Heart left ventricle (tissue), 13 donors: ENCODE data around the gene GALNTL6.

ENCODE experiments used
- POLR2A ChIP-seq, 2 donors: fragments of 450-650 bp; IDR thresholded peaks; one replicate each; pipeline ENCODE4 v1.6.1; 2017; ENCODE audit warnings: antibody characterized with exemption in 2 of 2, mild to moderate bottlenecking in 2 of 2, moderate library complexity in 2 of 2
- TF ChIP-seq, protein P1 (sequence below), 12 donors: fragments of 200-600 bp; sonication (generic) in 4 of 12; IDR thresholded peaks; one replicate each; pipeline versions ENCODE4 v1.5.0 to v1.8.0; 2018 to 2022; ENCODE audit warnings: antibody characterized with exemption in 12 of 12, mild to moderate bottlenecking in 5 of 12
- donor health status: ischemic (EF 13 %, LVEDD 7.1; RV severe dilation, severe dysfunction).
- donor health status: DM: no; HTN: yes; CAD: no.
- donor health status: DM: no; HTN: no; CAD: no.
- donor health status: ischemic (EF 25% LVEDD 6.9; RV normal size, moderate dysfunction).
- donor health status: ischemic (EF 25% LVEDD 5.7; RV mildly dilated, moderate dysfunction).
- donor health status: ischemic (EF 35%, LVEDD 5.7; RV mildly dilated, moderate dysfunction).
- donor health status: nonischemic (EF 11% LVEDD 7.7; RV severe dilation, severe dysfunction).
- donor health status: DM: yes; HTN: yes; CAD: no.
- donor health status: PGD.
- donor health status: ischemic (EF 29% LVEDD 5.4; RV normal size, mild dysfunction).
- donor health status: nonischemic (EF 23%, LVEDD 6.1; RV moderate dilation, normal function).

DNA sequence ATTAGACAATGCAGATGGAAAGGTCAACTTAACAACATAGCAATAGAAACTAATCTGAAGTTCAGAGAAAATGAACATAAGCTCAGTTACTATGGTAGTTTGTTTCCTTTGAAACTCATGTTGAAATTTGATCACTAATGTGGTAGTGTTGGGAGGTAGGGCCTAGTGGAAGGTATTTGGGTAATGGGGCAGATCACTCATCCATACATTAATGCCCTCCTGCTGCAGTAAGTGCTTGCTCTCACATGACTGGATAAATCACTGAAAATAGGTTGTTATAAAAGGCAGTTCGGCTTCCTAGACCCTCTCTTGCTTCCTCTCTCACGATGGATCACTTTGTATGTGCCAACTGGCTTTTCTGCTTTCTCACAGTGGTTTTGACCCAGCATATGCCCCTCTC, 788.0 kb downstream of the GALNTL6 start:
- TF ChIP-seq POLR2A (IDR thresholded peaks at IDR 0.05) = no peak
- TF ChIP-seq, protein P1, sequence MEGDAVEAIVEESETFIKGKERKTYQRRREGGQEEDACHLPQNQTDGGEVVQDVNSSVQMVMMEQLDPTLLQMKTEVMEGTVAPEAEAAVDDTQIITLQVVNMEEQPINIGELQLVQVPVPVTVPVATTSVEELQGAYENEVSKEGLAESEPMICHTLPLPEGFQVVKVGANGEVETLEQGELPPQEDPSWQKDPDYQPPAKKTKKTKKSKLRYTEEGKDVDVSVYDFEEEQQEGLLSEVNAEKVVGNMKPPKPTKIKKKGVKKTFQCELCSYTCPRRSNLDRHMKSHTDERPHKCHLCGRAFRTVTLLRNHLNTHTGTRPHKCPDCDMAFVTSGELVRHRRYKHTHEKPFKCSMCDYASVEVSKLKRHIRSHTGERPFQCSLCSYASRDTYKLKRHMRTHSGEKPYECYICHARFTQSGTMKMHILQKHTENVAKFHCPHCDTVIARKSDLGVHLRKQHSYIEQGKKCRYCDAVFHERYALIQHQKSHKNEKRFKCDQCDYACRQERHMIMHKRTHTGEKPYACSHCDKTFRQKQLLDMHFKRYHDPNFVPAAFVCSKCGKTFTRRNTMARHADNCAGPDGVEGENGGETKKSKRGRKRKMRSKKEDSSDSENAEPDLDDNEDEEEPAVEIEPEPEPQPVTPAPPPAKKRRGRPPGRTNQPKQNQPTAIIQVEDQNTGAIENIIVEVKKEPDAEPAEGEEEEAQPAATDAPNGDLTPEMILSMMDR (IDR thresholded peaks at IDR 0.05) = no peak
